K562 (cell line): ENCODE data around the gene ARID3A. TPM values are rescaled to one million over a fixed set of nuclear protein-coding genes. Genes with fewer than 3 reads are reported as not detected.

Source experiments
- CBX2 ChIP-seq: fragments of 200-600 bp; sonication (generic); IDR thresholded peaks from one replicate; pipeline ENCODE4 v1.6.1; 2012; ENCODE audit warnings: mild to moderate bottlenecking, low read length, inconsistent platforms; ENCODE audit not compliant: insufficient read depth, poor library complexity, severe bottlenecking
- CHD1 ChIP-seq: fragments of 200-600 bp; sonication (generic); IDR thresholded peaks from one replicate; pipeline ENCODE4 v1.6.1; 2012; ENCODE audit warnings: mild to moderate bottlenecking, moderate library complexity, low read length, inconsistent platforms
- GABPA ChIP-seq: fragments of 200-800 bp; sonication (Bioruptor generic); conservative IDR thresholded peaks from 2 replicates; pipeline ENCODE4 v1.6.1; 2016; ENCODE audit warnings: low read depth, missing genetic modification characterization, missing compliant biosample characterization
- KDM1A ChIP-seq, 2 experiments: fragments of 450-650 bp; IDR thresholded peaks; 2 replicates each; pipeline ENCODE4 v1.6.1; 2016; ENCODE audit warnings: mild to moderate bottlenecking in 2 of 2
- MTA2 ChIP-seq: fragments of 450-650 bp; IDR thresholded peaks from 2 replicates; pipeline ENCODE4 v1.6.1; 2016; ENCODE audit warnings: low read depth
- PCBP2 ChIP-seq: fragments of 200-400 bp; formaldehyde crosslinking; IDR thresholded peaks from 2 replicates; pipeline ENCODE4 v1.6.1; 2018; ENCODE audit warnings: low read length, low read depth, mild to moderate bottlenecking, moderate library complexity; ENCODE audit not compliant: poor library complexity, severe bottlenecking
- RB1 ChIP-seq: fragments of 450-650 bp; IDR thresholded peaks from 2 replicates; pipeline ENCODE4 v1.6.1; 2017; ENCODE audit warnings: low read depth, mild to moderate bottlenecking
- RBFOX2 ChIP-seq: fragments of 200-400 bp; formaldehyde crosslinking; IDR thresholded peaks from 2 replicates; pipeline ENCODE4 v1.6.1; 2017; ENCODE audit warnings: low read depth, mild to moderate bottlenecking, low read length, moderate library complexity
- RCOR1 ChIP-seq, 2 experiments: IDR thresholded peaks; 2 replicates each; pipeline ENCODE4 v1.6.1; 2012; ENCODE audit warnings: low read depth in 2 of 2, low read length in 2 of 2, borderline replicate concordance in 1 of 2, improper control_type of control experiment in 1 of 2
- SAP30 ChIP-seq: fragments of 200-600 bp; sonication (generic); IDR thresholded peaks from 2 replicates; pipeline ENCODE4 v1.6.1; 2012; ENCODE audit warnings: borderline replicate concordance, low read depth, mild to moderate bottlenecking, moderate library complexity, low read length, control low read depth, inconsistent platforms; ENCODE audit not compliant: insufficient read depth, poor library complexity, severe bottlenecking
- STAT5B ChIP-seq: fragments of 250-450 bp; sonication (Bioruptor Pico); IDR thresholded peaks from 2 replicates; pipeline ENCODE4 v1.8.0; 2021; ENCODE audit warnings: mild to moderate bottlenecking, inconsistent platforms
- SUPT5H ChIP-seq: fragments of 450-650 bp; IDR thresholded peaks from 2 replicates; pipeline ENCODE4 v1.6.1; 2016
- TARDBP ChIP-seq: fragments of 450-650 bp; IDR thresholded peaks from 2 replicates; pipeline ENCODE4 v1.6.1; 2016
- ZBTB7A ChIP-seq: IDR thresholded peaks from 2 replicates; pipeline ENCODE4 v1.6.1; 2011; ENCODE audit warnings: low read depth, mild to moderate bottlenecking, low read length, moderate library complexity, borderline replicate concordance; ENCODE audit not compliant: control insufficient read depth
- ZNF212 ChIP-seq: fragments of 450-650 bp; formaldehyde crosslinking; IDR thresholded peaks from 2 replicates; pipeline ENCODE4 v1.4.0; 2020; ENCODE audit warnings: mild to moderate bottlenecking
- ZSCAN29 ChIP-seq: fragments of 450-650 bp; IDR thresholded peaks from 2 replicates; pipeline ENCODE4 v1.6.1; 2017
- polyA plus RNA-seq, 8 experiments: library from polyadenylated mRNA; depleted of rRNA in 4 of 8; stranded (reverse) in 5 of 8; unstranded in 3 of 8; fragments of >200 nt; fragmentation: Nextera tagmentation in 2 of 8; fragmentation: Illumina TruSeq in 1 of 8; extraction: Ambion mirVana in 2 of 8; extraction: Trizol in 1 of 8; gene quantifications; 2 replicates each; pipeline versions ENCODE4 v1.2.1 to v1.2.3, GENCODE V29; 2011 to 2014; ENCODE audit warnings: inconsistent platforms in 1 of 8, missing spikeins in 1 of 8
- total RNA-seq, 7 experiments: library from RNA; depleted of rRNA in 6 of 7; stranded (reverse); fragments of >200 nt in 6 of 7; fragmentation: Illumina TruSeq in 2 of 7; extraction: Trizol in 2 of 7; gene quantifications; 2 replicates each; pipeline versions ENCODE4 v1.2.1 to v1.2.3, GENCODE V29; 2011 to 2021; ENCODE audit warnings: low replicate concordance in 1 of 7
- TF ChIP-seq, protein P1 (sequence below): fragments of 450-650 bp; IDR thresholded peaks from one replicate; pipeline ENCODE4 v1.6.1; 2018; ENCODE audit warnings: mild to moderate bottlenecking, moderate library complexity; ENCODE audit not compliant: partially characterized antibody
- TF ChIP-seq, protein P2 (sequence below): sonication (generic); formaldehyde crosslinking; IDR thresholded peaks from 2 replicates; pipeline ENCODE4 v1.8.0; 2022; ENCODE audit warnings: mild to moderate bottlenecking, missing genetic modification reagents, borderline replicate concordance

Gene ARID3A
- total and polyA plus RNA-seq, 9 of the 15 experiments (the other 6 are each of a cell fraction or from before 2014, with no cell fraction given): 1.4 to 118 (median 31.2) TPM

DNA sequence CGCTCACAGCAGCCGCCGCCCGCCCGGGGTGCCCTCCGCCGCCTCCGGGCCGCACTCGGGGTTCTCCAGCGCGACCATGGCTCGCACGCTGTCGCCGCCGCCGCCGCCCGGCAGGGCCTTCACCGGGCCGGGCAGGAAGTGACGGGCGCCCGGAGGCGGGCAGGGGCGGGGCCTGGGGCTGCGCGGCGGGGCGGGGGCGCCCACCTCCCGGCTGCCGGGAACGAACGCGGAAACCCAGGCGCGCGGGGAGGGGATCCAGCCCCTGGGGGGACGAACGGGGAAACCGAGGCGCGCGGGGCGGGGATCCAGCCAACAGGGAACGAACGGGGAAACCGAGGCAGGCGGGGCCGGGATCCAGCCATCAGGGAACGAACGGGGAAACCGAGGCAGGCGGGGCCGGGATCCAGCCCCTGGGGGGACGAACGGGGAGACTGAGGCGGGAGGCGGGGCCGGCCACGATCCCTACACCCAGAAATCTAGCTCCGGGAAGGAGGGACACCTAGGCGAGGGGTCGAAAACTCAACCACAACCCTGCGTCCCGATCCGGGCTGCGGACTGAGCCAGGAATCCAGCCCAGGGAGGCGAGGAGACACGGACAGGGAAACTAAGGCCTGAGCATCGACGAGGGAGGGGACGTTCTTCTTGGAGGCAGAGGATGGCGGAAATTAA lies 12.6 kb upstream of the ARID3A start, which contains the start of gene R3HDM4 (continued):
- no peak for TF ChIP-seq SAP30
- TF ChIP-seq PCBP2: no peak
- TF ChIP-seq CHD1: no peak
- no peak for TF ChIP-seq RB1
- no peak for TF ChIP-seq STAT5B (CRISPR knock-in tag)
- no peak for TF ChIP-seq RCOR1 (IDR thresholded peaks at IDR 0.05; ENCODE audit: borderline replicate concordance in 1 of 2, low read depth in 2 of 2, low read length in 2 of 2)
- TF ChIP-seq, protein P1, sequence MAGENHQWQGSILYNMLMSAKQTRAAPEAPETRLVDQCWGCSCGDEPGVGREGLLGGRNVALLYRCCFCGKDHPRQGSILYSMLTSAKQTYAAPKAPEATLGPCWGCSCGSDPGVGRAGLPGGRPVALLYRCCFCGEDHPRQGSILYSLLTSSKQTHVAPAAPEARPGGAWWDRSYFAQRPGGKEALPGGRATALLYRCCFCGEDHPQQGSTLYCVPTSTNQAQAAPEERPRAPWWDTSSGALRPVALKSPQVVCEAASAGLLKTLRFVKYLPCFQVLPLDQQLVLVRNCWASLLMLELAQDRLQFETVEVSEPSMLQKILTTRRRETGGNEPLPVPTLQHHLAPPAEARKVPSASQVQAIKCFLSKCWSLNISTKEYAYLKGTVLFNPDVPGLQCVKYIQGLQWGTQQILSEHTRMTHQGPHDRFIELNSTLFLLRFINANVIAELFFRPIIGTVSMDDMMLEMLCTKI: no peak
- no peak for TF ChIP-seq SUPT5H
- no peak for TF ChIP-seq TARDBP
- peak; percentile 77 for TF ChIP-seq RBFOX2
- TF ChIP-seq CBX2: no peak
- TF ChIP-seq ZNF212 (CRISPR knock-in tag): no peak
- peak; percentile 91 for TF ChIP-seq GABPA (tag)
- no peak for TF ChIP-seq MTA2
- TF ChIP-seq ZSCAN29: no peak
- no peak for TF ChIP-seq KDM1A (IDR thresholded peaks at IDR 0.05)
- TF ChIP-seq, protein P2, sequence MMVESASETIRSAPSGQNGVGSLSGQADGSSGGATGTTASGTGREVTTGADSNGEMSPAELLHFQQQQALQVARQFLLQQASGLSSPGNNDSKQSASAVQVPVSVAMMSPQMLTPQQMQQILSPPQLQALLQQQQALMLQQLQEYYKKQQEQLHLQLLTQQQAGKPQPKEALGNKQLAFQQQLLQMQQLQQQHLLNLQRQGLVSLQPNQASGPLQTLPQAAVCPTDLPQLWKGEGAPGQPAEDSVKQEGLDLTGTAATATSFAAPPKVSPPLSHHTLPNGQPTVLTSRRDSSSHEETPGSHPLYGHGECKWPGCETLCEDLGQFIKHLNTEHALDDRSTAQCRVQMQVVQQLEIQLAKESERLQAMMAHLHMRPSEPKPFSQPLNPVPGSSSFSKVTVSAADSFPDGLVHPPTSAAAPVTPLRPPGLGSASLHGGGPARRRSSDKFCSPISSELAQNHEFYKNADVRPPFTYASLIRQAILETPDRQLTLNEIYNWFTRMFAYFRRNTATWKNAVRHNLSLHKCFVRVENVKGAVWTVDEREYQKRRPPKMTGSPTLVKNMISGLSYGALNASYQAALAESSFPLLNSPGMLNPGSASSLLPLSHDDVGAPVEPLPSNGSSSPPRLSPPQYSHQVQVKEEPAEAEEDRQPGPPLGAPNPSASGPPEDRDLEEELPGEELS: no peak
- TF ChIP-seq ZBTB7A: peak; percentile 21; the same call in 1 of the 2 replicates
